HepG2 (cell line): ENCODE data around the gene TMEM39A. TPM values are rescaled to one million over a fixed set of nuclear protein-coding genes. Genes with fewer than 3 reads are reported as not detected.

Source experiments
- ATAC-seq: fragments of 200-7000 bp; cut with Tn5 transposase; 3 replicates; pipeline ENCODE4 v1.9.1; 2020; ENCODE audit warnings: mild to moderate bottlenecking, moderate library complexity
- BruUV-seq: library from RNA; stranded (reverse); fragments of 400-500 nt; replicated peaks from 2 replicates; lab custom pipeline; 2021; lab: Mats Ljungman, UMichigan
- CTCF ChIA-PET: fragments of 300-600 bp; formaldehyde crosslinking; extraction: SDS; loops from one replicate; lab custom pipeline; 2021; ENCODE audit warnings: low total read pairs, inconsistent platforms, low intra/inter-chr PET ratio; lab: Yijun Ruan, JAX
- POLR2A ChIA-PET: fragments of 350-600 bp; sonication (Branson Sonifier 250); formaldehyde crosslinking; loops from one replicate; lab custom pipeline; 2020; ENCODE audit warnings: antibody characterized with exemption, inconsistent platforms; lab: Yijun Ruan, JAX
- DNase-seq: peaks from one replicate; pipeline ENCODE4 v3.0.0-alpha.2; 2015; ENCODE audit warnings: low spot score
- FAIRE-seq: peaks from 3 replicates; lab custom pipeline; 2011; peaks lifted over from hg19 to GRCh38; lab: Jason Lieb, UNC
- H2AFZ ChIP-seq: one replicate; pipeline ENCODE4 v1.6.1; 2011; ENCODE audit warnings: low read length, inconsistent platforms
- H3K27ac ChIP-seq: fragments of 300-600 bp; 3 replicates; pipeline ENCODE4 v1.8.0; 2011; ENCODE audit warnings: mixed run types, mild to moderate bottlenecking, mixed read lengths, low read length, inconsistent platforms; ENCODE audit not compliant: insufficient read depth; ENCODE audit errors: extremely low read length
- H3K27me3 ChIP-seq, 2 experiments: fragments of 200-600 bp in 1 of 2; 2 replicates in 1 of 2; 3 replicates in 1 of 2; pipeline versions ENCODE4 v1.6.0 to v1.8.0; 2011; ENCODE audit warnings: low read length in 2 of 2, mild to moderate bottlenecking in 2 of 2, moderate library complexity in 2 of 2, inconsistent platforms in 1 of 2; ENCODE audit not compliant: insufficient read depth in 2 of 2, control insufficient read depth in 1 of 2
- H3K36me3 ChIP-seq, 2 experiments: fragments of 200-600 bp in 1 of 2; replicated peaks in 1 of 2; 2 replicates in 1 of 2; 3 replicates in 1 of 2; pipeline versions ENCODE4 v1.5.1 to v1.8.0; 2011; ENCODE audit warnings: low read length in 2 of 2, inconsistent platforms in 1 of 2; ENCODE audit not compliant: insufficient read depth in 2 of 2, control insufficient read depth in 1 of 2
- H3K4me1 ChIP-seq: 2 replicates; pipeline ENCODE4 v1.5.1; 2012; ENCODE audit warnings: low read length, inconsistent platforms; ENCODE audit not compliant: insufficient read depth
- H3K4me2 ChIP-seq: 2 replicates; pipeline ENCODE4 v1.6.0; 2011; ENCODE audit warnings: low read depth, low read length, inconsistent platforms
- H3K4me3 ChIP-seq, 3 experiments: fragments of 200-600 bp in 1 of 3; sonication (generic), shearing (Covaris generic) in 1 of 3; replicated peaks in 1 of 3; 2 replicates each; pipeline ENCODE4 v1.5.1; 2011 to 2016; ENCODE audit warnings: low read length in 3 of 3, inconsistent platforms in 2 of 3, low read depth in 2 of 3, mild to moderate bottlenecking in 2 of 3, control low read depth in 1 of 3, mixed read lengths in 1 of 3; ENCODE audit not compliant: insufficient read depth in 1 of 3
- H3K79me2 ChIP-seq: one replicate; pipeline ENCODE4 v1.6.1; 2011; ENCODE audit warnings: low read length, inconsistent platforms; ENCODE audit not compliant: insufficient read depth
- H3K9ac ChIP-seq: 2 replicates; pipeline ENCODE4 v1.6.0; 2011; ENCODE audit warnings: mild to moderate bottlenecking, low read depth, low read length, inconsistent platforms; ENCODE audit not compliant: insufficient read depth
- H3K9me3 ChIP-seq: 2 replicates; pipeline ENCODE4 v1.5.1; 2012; ENCODE audit warnings: mild to moderate bottlenecking, low read length
- H4K20me1 ChIP-seq: 2 replicates; pipeline ENCODE4 v1.6.0; 2011; ENCODE audit warnings: inconsistent platforms, mild to moderate bottlenecking, low read length, moderate library complexity; ENCODE audit not compliant: insufficient read depth
- HOXD1 ChIP-seq: sonication (generic); formaldehyde crosslinking; IDR thresholded peaks from 2 replicates; pipeline ENCODE4 v1.5.0; 2020; ENCODE audit warnings: missing genetic modification reagents
- KLF16 ChIP-seq, 2 experiments: sonication (generic) in 1 of 2; formaldehyde crosslinking in 1 of 2; IDR thresholded peaks; 2 replicates each; pipeline versions ENCODE4 v1.6.1 to v1.8.0; 2016 to 2023; ENCODE audit warnings: missing genetic modification reagents in 2 of 2, missing compliant biosample characterization in 1 of 2
- SRF ChIP-seq: IDR thresholded peaks from 2 replicates; pipeline ENCODE4 v1.6.1; 2011; ENCODE audit warnings: mild to moderate bottlenecking, low read depth, low read length, moderate library complexity
- ZNF121 ChIP-seq: sonication (generic); formaldehyde crosslinking; IDR thresholded peaks from 2 replicates; pipeline ENCODE4 v1.5.0; 2020; ENCODE audit warnings: mild to moderate bottlenecking, missing genetic modification reagents
- ZNF234 ChIP-seq: sonication (generic); formaldehyde crosslinking; conservative IDR thresholded peaks from 2 replicates; pipeline ENCODE4 v1.5.1; 2020; ENCODE audit warnings: mild to moderate bottlenecking, missing genetic modification reagents
- ZNF34 ChIP-seq: sonication (generic); formaldehyde crosslinking; IDR thresholded peaks from 2 replicates; pipeline ENCODE4 v1.4.0; 2020; ENCODE audit warnings: mild to moderate bottlenecking, missing genetic modification reagents, borderline replicate concordance
- ZNF558 ChIP-seq: sonication (generic); formaldehyde crosslinking; IDR thresholded peaks from 2 replicates; pipeline ENCODE4 v1.9.0; 2022; ENCODE audit warnings: mild to moderate bottlenecking, missing genetic modification reagents, borderline replicate concordance
- WGBS: methylation state at CpG from one replicate; pipeline ENCODE4 v1.1.6; 2017; ENCODE audit warnings: low lambda C conversion rate; 5-methylcytosine and 5-hydroxymethylcytosine counted together
- in situ Hi-C: cut with HindIII; loops from 2 replicates; pipeline ENCODE4 v1.10.0; 2017; ENCODE audit warnings: low pct_unique_long_range_greater_than_20kb; ENCODE audit not compliant: extremely low pct_ligation_motif_present
- intact Hi-C: fragments of 100-400 bp; cut with micrococcal nuclease; formaldehyde crosslinking; loops from one replicate; pipeline ENCODE4 v1.10.0; 2022; ENCODE audit not compliant: unreplicated experiment
- polyA plus RNA-seq, 8 experiments: library from polyadenylated mRNA; depleted of rRNA in 3 of 8; stranded (reverse) in 7 of 8; unstranded in 1 of 8; fragments of >200 nt; fragmentation: Illumina TruSeq in 4 of 8; extraction: Trizol in 4 of 8; gene quantifications; 2 replicates each; pipeline versions ENCODE4 v1.2.1 to v1.2.3, GENCODE V29; 2011 to 2016; ENCODE audit warnings: low read depth in 4 of 8, missing spikeins in 1 of 8, mixed read lengths in 1 of 8; ENCODE audit not compliant: insufficient read depth in 1 of 8
- total RNA-seq, 5 experiments: library from RNA; depleted of rRNA; stranded (reverse); fragments of >200 nt; fragmentation: Illumina TruSeq; extraction: Trizol; gene quantifications; 2 replicates each; pipeline ENCODE4 v1.2.3, GENCODE V29; 2016; ENCODE audit warnings: low read depth in 1 of 5
- TF ChIP-seq, protein P1 (sequence below): sonication (generic); formaldehyde crosslinking; IDR thresholded peaks from 2 replicates; pipeline ENCODE4 v1.4.0; 2020; ENCODE audit warnings: missing genetic modification reagents, mild to moderate bottlenecking, borderline replicate concordance
- TF ChIP-seq, protein P2 (sequence below): sonication (generic); formaldehyde crosslinking; IDR thresholded peaks from 2 replicates; pipeline ENCODE4 v1.9.0; 2022; ENCODE audit warnings: missing genetic modification reagents, mild to moderate bottlenecking, borderline replicate concordance

TMEM39A gene
- total and polyA plus RNA-seq, 2 of the 13 experiments (the other 11 are each of a cell fraction or from before 2014, with no cell fraction given), result 55.8 to 64.9 TPM

DNA sequence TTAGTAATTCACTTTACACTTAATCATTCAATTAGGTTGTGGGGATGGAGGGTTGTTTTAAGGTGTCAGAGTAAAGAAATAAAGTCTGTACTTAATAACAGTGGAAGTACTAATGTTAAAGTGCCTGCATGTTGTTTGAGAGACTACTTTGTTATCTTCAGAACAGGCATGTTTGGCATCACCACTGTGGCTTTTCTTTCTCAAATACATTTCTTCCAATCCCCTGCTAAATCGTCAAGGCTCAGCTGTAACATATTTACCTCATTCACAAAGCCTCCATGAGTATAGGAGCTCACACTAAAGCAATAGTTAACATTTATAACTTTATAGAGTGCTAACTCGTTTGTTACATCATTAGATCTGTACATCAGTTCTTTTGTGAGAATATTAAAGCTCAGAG, 37.5 kb upstream of the TMEM39A start:
- H3K27ac ChIP-seq, result no peak overlapping the region
- no peaks in the 10 kb centered on the region for H4K20me1 ChIP-seq
- no peak overlapping the region for H2AFZ ChIP-seq
- H3K9me3 ChIP-seq, result no peaks in the 10 kb centered on the region
- ATAC-seq (no peak), FAIRE-seq (no peak), DNase-seq (no peak)
- in situ Hi-C loops (no loop called here), intact Hi-C loops (no loop called here)
- POLR2A ChIA-PET, result interaction anchor here (5.4 kb wide), 1 partner anchor 36 kb away, joined by 80 read pairs; the partner anchor contains the start of gene TMEM39A
- 60% methylated on average over 2 of the region's 2 CpGs for WGBS
- no peaks in the 10 kb centered on the region; a peak in 1 of 5 replicates for H3K27me3 ChIP-seq
- H3K9ac ChIP-seq, result no peak overlapping the region; the same call in 1 of the 2 replicates
- peaks cover 0 to 10% of the 10 kb centered on the region in 2 experiments; a peak in 3 of 5 replicates for H3K36me3 ChIP-seq
- peaks cover 31% of the 10 kb centered on the region for H3K4me1 ChIP-seq
- H3K79me2 ChIP-seq, result peaks cover 26% of the 10 kb centered on the region
- BruUV-seq, result no TSS peak
- peak overlapping the region; percentile 78 for H3K4me2 ChIP-seq
- no peak overlapping the region; a peak in 1 of 6 replicates for H3K4me3 ChIP-seq
- TF ChIP-seq ZNF234 (CRISPR knock-in tag) (no peak), KLF16 (CRISPR knock-in tag; IDR thresholded peaks at IDR 0.05) (no peak), SRF (no peak), ZNF558 (CRISPR knock-in tag) (no peak), ZNF121 (CRISPR knock-in tag) (no peak), ZNF34 (no peak), HOXD1 (CRISPR knock-in tag) (no peak)
- TF ChIP-seq, protein P1, sequence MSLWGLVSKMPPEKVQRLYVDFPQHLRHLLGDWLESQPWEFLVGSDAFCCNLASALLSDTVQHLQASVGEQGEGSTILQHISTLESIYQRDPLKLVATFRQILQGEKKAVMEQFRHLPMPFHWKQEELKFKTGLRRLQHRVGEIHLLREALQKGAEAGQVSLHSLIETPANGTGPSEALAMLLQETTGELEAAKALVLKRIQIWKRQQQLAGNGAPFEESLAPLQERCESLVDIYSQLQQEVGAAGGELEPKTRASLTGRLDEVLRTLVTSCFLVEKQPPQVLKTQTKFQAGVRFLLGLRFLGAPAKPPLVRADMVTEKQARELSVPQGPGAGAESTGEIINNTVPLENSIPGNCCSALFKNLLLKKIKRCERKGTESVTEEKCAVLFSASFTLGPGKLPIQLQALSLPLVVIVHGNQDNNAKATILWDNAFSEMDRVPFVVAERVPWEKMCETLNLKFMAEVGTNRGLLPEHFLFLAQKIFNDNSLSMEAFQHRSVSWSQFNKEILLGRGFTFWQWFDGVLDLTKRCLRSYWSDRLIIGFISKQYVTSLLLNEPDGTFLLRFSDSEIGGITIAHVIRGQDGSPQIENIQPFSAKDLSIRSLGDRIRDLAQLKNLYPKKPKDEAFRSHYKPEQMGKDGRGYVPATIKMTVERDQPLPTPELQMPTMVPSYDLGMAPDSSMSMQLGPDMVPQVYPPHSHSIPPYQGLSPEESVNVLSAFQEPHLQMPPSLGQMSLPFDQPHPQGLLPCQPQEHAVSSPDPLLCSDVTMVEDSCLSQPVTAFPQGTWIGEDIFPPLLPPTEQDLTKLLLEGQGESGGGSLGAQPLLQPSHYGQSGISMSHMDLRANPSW (CRISPR knock-in tag), result no peak
- TF ChIP-seq, protein P2, sequence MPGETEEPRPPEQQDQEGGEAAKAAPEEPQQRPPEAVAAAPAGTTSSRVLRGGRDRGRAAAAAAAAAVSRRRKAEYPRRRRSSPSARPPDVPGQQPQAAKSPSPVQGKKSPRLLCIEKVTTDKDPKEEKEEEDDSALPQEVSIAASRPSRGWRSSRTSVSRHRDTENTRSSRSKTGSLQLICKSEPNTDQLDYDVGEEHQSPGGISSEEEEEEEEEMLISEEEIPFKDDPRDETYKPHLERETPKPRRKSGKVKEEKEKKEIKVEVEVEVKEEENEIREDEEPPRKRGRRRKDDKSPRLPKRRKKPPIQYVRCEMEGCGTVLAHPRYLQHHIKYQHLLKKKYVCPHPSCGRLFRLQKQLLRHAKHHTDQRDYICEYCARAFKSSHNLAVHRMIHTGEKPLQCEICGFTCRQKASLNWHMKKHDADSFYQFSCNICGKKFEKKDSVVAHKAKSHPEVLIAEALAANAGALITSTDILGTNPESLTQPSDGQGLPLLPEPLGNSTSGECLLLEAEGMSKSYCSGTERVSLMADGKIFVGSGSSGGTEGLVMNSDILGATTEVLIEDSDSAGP, result no peak
- CTCF ChIA-PET, result no interaction called here
